T-helper 1 cell (primary cell): ENCODE measurements around the gene ERCC5.
A peak's percentile ranks its signal among the peaks of the same experiment; 100 is the strongest.

Experiments
- DNase-seq, 5 donors: peaks; one replicate each; pipeline ENCODE4 v3.0.0-alpha.2; 2012 to 2020

Gene ERCC5

DNA sequence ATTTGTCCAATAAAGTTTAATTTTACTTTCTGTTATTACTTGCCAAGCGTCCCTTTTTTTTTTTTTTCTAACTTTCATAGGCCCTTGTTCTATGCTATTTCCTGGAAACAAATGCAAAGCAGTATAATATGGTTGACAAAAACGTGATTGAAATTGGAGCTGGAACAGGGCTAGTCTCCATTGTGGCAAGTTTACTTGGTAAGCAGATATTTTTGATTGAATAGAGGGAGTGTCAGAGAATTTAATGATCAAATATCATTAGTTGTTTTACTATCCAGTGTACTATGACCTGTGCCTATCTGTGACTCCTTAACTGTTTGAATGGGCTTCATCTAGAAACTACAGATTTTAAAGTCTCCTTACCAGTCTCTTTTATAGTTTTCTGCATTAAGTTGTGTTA is 46.7 kb downstream of the ERCC5 start:
- DNase-seq: no peak

DNA sequence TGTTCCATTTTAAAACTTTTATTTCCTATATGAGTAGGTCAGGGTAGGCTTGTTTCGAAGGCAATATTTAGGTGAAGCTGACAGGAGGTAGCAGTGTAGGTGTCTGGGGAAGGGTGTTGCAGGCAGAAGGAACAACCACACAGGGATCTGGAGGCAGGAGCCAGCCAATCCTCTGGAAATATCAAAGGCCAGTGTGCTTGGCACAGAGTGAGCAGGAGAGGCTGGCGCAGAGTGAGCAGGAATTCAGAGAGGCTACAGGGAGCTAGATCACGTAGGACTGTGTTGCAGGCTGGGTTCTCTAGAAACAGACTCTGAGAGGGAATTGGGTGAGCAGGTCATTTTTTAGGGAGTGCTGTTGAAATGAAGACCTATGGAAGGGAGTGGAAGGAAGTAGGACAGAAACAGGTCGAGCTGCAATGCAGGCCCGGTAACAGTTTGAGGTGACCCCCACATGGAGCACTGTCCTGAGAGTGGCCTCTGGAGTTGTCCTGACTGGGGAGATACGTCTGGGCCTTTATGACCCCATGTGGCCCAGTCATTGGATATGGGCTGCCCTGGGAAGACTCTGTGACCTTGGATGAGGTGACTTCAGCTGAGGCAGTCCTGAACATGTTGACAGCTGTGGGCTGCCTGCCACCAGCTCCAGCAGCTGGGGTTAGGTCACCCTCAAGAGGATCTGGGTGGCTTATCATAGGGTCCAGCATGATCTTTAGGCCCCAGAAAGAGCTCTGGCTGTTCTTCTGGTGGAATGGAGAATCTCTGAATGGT is 51.7 kb downstream of the ERCC5 start:
- DNase-seq: no peak

DNA sequence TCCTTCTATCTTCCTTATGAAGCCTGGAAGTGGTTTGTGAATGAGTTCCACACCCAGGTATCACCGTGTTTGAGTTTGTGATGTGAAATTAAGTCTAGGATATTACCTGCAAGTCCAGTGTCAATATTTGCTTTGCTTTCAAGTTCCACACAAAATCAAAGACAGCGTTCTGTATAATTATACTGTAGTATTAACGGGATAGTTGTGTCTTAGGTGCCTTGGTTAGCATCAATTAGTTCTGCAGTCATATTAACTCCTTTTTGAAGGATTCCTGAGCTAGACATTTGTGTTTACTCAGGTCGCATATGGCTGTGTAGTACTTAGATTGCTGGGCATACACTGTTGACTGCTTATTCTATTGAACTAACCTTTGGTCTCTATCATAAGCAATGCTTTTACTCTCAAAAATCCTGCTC is 54.4 kb downstream of the ERCC5 start:
- DNase-seq: no peak

DNA sequence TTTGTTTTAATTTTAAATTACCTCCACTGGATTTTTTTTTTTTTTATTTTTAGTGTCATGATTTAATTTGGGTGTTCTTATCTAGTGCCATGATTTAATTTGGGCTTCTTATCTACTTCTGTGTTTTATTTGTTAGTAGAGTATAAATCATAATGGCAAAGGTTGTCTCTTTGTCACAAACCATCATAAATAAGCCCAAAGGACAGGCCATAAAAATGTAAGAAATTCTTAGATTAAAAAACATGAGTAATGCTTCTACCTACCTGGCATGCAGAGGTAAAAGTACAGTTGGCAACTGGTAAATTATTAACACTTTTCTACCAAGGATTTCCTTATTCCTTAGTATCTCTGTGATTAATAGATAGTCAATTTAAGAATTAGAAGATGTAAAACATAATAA is 55.2 kb downstream of the ERCC5 start:
- DNase-seq: no peak

DNA sequence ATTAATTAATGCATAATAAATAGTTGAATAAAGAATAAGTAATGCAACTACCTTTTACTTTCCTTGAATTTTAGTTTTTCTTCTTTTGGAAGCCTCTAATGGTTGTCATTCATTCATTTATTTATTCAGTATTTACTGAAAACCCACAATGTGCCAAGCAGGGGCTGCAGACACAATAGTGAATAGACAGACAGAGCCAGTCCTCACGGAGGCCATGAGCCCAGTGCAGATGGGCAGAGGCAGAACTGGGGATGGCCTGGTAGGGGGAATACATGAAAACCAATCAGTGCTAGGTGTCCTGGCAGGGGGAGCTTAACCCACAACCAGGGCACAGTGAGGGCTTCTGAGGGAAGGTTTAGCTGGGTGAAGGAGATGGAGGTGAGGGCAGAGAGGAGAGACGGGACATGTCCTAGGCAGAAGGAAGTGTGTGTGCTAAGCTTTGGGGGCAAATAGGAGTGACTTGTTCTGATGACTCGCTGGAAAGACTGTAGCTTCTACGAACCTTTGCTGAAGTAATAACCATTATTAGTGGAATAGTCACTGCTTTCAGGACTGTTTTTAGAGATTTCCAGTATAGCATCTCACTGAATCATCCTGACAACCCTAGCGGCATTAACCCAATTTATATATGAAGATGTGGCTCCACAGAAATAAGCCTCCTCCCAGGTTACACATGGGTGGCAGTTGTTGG is 55.9 kb downstream of the ERCC5 start:
- DNase-seq: no peak

DNA sequence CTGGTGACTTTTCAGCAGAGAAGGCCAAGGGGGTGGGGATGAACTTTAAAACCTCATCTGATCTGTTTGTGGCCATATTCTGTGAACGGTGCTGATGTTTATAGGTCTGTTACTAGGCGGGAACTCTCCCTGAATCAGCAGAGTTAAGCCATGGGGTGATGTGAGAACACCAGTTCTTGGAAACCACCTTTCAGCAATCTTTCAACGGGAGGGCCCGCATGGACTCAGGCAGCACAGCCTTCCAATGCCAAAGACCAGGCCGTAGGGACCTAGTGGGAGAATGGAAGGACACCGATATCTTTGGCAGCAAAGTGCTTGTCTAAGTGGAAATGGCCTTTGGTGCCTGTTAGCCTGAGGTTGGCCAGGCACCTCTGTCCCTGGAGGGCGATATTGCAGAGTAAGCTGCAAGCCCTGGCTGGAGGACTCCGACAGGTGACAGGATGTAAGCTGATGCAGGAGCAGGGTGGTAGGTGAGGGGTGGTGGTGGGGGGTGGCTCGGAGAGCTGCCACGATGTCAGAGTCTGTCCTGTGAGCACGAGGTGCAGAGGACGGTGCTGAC is 57.0 kb downstream of the ERCC5 start:
- DNase-seq: no peak

DNA sequence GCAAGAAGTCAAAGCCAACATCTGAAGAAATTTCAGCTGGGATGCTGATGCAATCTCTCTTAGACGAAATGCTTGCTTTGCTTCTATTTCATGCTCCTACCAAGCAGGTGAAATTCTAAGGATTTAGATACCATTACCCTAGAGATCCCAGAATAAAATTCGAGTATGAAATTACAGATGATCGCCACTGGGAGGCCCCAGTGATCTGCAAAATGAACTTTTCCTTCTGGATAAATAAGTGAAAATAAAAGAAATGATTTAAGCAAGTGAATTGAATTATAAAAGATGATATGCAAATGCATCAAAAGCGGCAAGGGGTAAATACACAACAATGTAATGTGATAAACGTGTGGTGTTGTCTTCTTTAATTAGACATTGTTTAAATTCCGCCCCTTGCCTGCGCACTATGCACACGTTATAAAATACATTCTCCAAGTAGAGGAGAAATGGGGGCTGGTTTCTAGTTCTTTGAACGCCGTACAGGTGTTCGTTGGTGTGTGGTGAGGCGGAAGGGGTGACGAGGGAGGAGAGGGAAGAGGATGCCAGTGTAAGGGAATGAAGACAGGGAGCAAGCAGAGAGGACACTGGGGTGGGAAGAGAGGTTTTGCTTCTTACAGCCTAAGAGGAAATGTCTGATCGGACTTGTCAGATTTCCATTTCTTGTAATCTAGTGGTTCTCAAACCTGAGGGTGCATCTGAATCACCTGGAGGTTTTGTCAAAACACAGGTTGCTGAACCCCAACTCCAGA is 58.0 kb downstream of the ERCC5 start:
- DNase-seq: no peak

DNA sequence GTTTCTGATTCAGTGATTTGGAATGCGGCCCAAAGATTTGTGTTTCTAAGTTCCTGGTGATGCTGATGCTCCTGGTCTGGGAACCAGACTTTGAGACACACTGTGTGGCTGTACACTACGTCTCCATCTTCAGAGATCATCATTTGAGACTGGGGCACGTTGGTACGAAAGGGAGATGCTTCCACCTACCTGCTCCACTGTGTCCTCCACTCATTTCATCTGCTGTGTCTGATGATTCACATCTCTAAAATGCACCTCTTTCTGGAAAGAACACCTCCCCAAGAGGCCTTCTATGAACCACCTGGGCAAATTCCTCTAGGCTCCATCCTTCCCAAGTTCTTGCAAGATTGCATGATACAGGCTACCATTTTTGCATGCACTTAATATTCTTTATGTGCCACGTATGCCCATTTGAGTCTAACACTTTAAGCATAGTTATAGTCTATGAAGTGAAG is 58.6 kb downstream of the ERCC5 start:
- no peak for DNase-seq

DNA sequence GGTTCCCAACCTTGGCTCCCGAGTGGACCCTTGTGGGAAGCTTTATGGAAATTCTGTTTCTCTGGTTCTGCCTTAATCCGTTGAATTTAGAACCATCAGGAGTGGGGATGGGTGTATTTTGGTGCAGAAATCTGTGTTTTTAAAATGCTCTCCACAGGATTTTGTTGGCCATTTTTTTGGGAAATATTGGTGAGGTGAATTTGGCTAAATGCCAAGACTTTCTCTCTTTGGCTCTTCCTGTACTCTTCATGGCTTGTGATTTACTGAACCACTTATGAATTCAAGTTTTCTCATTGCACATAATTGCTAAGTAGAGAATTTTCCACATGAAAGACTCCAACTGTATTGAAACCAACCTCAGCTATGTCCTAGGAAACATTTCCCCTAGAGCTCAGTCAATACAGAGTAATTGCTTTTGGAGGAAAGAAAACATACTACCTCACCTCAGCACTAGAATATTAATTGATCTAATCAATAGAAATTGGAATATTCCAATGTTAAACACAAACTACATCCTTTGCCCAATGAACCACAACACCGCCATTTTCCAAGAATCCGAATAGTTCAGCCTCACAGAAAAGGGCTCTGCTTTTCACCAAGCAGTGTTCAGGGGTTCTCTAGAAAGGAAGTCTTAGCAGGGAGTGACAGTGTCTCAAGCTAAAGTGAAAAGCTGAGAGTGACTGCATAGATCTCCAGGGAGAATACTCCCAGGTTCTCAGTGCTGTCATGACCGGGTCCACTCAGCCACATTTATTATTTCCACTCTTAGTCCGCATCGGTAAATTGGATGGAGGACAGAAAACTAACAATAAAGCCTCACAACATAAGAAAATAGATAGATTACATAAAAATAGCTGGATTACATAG is 60.3 kb downstream of the ERCC5 start:
- DNase-seq: no peak

DNA sequence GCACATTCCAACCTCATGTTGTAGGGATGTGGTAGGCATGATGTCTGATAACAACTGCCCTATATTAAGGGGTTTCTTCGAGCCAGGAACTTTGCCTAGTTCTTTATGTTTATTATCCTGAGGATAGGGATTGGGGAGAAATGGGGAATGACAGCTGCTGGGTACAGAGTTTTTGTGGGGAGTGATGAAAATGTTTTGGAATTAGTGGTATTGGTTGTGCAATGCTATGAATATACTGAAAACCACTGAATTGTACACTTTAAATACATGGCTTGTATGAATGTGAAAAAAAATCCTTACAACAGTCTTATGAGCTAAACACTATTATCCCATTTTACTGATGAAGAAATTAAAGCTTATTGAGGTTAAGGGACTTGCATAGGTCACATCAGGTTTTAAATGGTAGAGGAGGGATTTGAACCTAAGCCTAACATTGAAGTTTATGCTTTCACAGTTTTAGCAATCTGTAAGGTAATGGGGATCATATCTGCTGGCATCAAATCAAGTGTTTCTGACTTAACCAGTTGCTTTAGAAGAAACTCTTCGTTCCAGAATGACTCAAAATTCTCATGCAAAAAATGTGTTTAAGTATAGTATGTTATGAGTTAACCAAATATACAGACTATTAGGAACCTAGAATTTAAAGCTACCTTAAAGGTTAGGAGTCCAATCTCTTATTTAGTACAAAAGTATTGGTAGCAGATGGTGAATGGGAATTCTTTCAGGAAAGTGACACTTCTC is 61.4 kb downstream of the ERCC5 start:
- peak in 1 of 5 donors; percentile 35 for DNase-seq

DNA sequence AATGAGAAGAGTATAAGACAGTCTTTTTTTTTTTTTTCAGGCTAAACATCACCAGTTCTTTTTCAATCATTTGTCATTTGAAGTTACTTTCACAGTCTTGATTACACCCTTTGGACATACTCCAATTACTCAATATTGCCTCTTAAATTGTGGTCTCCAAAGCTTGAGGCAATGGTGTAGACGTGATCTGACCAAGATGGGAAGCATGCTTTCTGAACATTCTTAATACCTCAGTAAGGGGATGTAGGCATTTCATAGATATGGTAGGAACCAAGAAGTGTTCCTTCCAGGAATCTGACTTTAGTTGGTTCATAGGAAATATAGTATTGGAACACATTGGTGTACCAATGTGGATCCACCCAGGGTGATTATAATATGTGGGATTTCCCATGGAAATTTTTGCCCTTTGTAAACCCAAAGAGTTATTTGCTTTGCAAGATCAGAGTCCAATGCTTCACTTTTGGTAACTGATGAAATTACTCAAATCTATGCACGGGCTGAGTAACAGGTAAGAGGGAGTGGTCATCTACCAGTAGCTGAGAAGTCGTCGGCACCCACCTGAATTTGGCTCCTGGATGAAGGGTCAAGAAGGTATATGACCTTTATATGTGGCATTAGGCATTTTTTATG is 62.2 kb downstream of the ERCC5 start:
- DNase-seq: no peak

DNA sequence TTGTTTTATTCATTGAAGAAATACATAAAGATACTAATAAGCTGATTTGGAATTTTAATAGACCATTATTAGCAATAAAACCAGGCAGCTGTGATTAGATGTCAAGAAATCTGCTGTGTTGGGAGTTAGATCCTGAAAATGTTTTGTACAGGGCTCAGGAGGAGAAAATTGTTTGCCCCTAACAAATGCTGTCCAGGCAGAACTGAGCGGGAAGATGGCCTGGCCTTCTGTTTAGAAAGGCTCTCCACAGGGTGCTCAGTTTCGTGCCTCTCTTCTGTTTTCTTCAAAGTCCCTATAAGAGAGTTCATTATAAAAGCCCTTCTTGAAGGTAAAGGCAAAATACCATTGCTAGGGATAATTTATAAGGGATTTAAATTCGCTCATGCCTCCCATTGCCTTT is 64.1 kb downstream of the ERCC5 start:
- no peak for DNase-seq

DNA sequence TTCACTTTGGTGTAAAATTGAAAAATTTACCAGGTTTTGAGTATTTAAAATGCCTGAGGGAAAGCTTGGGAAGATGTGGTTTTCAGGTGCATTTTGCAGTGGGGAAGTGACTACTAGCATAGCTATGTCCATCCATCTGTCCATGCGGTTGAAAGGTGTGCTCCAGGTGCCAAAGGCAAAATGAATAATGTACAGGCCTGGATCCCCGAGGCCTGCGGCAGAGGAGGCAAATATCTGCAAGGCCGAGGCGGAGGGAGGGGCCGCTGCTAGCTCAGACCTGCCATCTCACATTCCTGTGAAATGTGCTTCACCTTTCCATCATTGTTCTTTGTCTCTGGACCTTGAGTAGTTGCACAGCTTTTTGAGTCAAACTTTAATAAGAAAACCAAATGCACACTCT is 65.5 kb downstream of the ERCC5 start:
- DNase-seq: no peak

DNA sequence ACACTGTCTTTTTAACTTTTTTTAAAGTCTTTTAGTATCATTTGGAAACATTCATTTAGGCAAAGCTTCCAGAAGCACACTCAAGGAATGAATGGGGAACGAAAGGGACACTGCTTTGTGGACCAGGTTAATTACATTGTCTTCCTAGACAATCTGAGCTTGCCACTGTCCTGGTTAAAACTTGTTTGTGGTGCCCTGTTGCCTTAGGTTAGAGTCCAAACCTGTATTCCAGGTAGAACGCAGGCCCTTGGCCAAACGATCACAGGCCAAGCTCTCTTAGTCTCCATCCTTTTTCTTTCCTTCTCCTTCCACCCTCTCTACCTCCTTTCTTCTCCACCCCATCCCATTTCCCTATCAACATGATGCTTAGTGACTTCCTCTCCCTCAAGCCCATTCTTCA is 66.8 kb downstream of the ERCC5 start:
- DNase-seq: no peak

DNA sequence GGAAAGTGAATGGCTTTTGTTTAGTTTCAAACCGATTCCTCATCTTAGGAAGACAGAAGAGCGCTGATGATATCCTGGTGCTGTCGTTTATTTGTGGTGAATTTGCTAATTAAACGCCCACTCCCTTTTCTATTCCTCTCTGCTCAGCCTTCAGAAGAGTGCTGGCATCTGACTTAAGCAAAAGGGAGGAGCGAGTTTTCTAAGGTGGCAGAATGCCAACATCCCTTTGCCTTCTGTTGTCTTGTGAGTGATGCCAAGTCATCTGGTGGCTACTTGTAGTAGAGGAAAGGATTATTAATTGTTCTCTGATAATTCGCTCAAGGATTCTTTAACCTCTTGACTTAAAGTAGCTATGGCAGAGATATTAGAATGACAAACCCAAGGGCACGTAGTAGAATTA is 68.1 kb downstream of the ERCC5 start:
- no peak for DNase-seq

DNA sequence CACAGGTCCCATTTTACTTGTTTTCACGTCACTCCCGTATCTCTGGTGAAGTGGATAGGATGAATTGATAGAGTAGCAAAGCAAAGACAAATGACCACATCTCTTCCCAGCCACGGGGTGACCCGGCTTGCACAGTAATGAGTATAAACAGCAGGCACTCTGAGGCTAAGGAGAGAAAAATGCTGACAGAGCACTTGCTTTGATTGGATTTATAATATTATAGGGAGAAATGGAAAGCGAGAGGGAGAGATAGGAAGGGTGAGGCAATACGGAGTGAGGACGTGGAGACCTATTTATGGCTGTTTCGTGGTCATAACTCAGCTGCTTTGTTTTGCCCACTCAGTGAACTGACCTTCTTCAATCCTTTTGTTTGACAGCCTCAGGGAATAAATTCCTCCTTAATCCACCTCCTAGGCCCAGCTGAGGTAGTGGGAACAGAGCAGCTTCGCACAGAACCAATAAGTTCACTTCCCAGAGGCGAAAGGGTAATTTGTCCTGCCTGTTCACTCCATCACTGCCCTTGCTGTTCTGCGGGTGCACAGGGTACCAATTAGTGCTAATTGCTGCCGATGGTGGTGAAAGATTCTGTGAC is 68.6 kb downstream of the ERCC5 start:
- no peak for DNase-seq

DNA sequence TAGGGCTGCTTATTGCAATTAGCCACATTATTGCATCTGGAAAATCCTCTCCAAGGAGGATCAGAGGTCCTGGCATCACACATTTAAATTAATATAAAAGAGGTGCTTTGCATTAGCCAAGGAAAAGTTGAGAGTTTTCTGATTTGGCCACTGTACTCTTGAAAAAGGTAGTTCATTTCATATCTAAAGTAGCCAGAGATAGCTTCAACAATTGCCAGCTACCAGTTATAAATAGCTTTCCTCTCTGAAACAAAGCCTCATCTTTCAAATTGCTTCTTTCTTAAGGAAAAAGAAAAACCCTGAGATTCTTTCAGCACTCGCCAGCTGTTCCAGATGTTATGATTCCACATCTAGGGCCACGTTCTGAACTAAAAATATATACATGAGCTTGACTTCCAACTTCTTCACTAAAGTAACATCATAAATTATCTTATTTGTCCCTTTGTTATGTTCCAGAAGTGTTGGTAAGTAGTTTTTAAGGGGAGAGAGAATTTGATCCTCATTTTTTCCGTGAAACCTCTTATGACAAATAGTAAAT is 69.6 kb downstream of the ERCC5 start:
- DNase-seq: no peak

DNA sequence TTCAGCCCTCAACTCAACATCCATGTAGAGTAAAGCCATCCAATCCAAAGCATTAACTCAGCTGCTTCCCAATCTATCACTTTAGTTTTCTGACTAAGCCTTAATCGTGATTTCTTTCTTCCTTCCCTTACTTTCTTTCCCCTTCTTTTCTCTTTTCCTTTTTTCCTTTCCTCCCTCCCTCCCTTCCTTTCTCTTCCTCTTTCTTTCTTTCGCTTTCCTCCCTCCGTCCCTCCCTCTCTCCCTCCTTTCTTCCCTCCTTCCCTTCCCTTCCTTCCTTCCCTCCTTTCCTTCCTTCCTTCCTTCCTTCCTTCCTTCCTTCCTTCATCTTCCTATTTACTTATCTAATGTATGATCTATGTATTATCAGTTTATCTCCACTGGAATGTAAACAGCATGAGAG is 71.2 kb downstream of the ERCC5 start:
- no peak for DNase-seq

DNA sequence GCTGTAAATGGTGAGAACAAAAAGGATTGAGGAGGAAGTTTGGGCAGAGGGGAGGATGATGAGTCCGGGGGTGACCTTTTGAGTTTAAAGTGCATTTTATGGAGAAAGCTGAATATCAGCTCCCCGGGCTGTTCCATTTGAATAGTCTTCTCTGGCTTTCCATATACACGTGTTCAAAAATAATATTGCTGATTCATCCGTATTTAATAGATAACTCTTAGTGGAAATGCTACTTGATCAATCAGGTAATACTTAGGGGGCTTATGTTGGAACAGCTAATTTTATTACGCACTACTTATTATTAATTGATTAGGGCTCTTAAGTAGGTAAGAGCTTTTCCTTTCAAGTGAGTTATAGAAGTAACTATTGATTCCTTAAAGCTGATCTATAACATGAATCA is 76.4 kb downstream of the ERCC5 start:
- no peak for DNase-seq
